Breast epithelium (tissue), 4 donors: ENCODE data around the gene GDF2. TPM values are rescaled to one million over a fixed set of nuclear protein-coding genes. Genes with fewer than 3 reads are reported as not detected.

Source experiments
- DNase-seq, 2 donors: peaks; one replicate each; pipeline ENCODE4 v3.0.0-alpha.2; 2019; ENCODE audit warnings: low spot score in 2 of 2
- H3K27ac ChIP-seq, 2 donors: fragments of 200-600 bp; sonication (generic) in 1 of 2; one replicate each; pipeline ENCODE4 v1.5.1; 2016 to 2019; ENCODE audit warnings: mild to moderate bottlenecking in 1 of 2
- H3K27me3 ChIP-seq, 2 donors: fragments of 200-600 bp; sonication (generic) in 1 of 2; one replicate each; pipeline versions ENCODE4 v1.5.1 to v1.6.0; 2017 to 2019; ENCODE audit warnings: control low read depth in 1 of 2, mild to moderate bottlenecking in 1 of 2
- H3K36me3 ChIP-seq: fragments of 200-600 bp; one replicate; pipeline ENCODE4 v1.5.1; 2019
- H3K4me1 ChIP-seq, 2 donors: fragments of 200-600 bp; sonication (generic); one replicate each; pipeline ENCODE4 v1.5.1; 2016 to 2019; ENCODE audit warnings: control low read depth in 1 of 2
- H3K4me3 ChIP-seq, 3 donors: fragments of 200-600 bp; sonication (generic); 1 replicate in 2 of 3; 2 replicates in 1 of 3; pipeline ENCODE4 v1.5.1; 2016 to 2019; ENCODE audit warnings: mild to moderate bottlenecking in 3 of 3, moderate library complexity in 2 of 3
- H3K9me3 ChIP-seq, 2 donors: fragments of 200-600 bp; sonication (generic) in 1 of 2; one replicate each; pipeline ENCODE4 v1.5.1; 2016 to 2019; ENCODE audit warnings: control low read depth in 1 of 2
- CTCF ChIP-seq, 3 donors: fragments of 450-650 bp; IDR thresholded peaks; one replicate each; pipeline ENCODE4 v1.5.1; 2016 to 2017; ENCODE audit warnings: antibody characterized with exemption in 3 of 3, mild to moderate bottlenecking in 3 of 3, moderate library complexity in 3 of 3
- POLR2A ChIP-seq: fragments of 450-650 bp; IDR thresholded peaks from one replicate; pipeline ENCODE4 v1.6.1; 2016; ENCODE audit warnings: antibody characterized with exemption, mild to moderate bottlenecking, moderate library complexity
- POLR2AphosphoS5 ChIP-seq, 3 donors: sonication (generic); formaldehyde crosslinking; IDR thresholded peaks; one replicate each; pipeline ENCODE4 v1.6.1; 2017; ENCODE audit warnings: antibody characterized with exemption in 3 of 3
- intact Hi-C: fragments of 100-400 bp; cut with DNase I; formaldehyde crosslinking; loops from one replicate; pipeline ENCODE4 v1.15.1; 2023; ENCODE audit warnings: low total_unique reads
- total RNA-seq, 3 donors: library from RNA; depleted of rRNA; stranded (reverse); fragments of >200 nt; gene quantifications; one replicate each; pipeline ENCODE4 v1.1.0, GENCODE V29; 2016

GDF2 gene
- total RNA-seq, 3 donors from 2014 or later, result not detected

GRCh38 chr10:47323087-47323486 lies 833 bp downstream of the GDF2 start:
- no peaks in the 10 kb centered on the region for H3K27me3 ChIP-seq
- no peak for DNase-seq
- H3K4me3 ChIP-seq, result no peak overlapping the region
- intact Hi-C loops, result no loop called here
- no peaks in the 10 kb centered on the region for H3K9me3 ChIP-seq
- H3K36me3 ChIP-seq, result no peaks in the 10 kb centered on the region
- H3K4me1 ChIP-seq, result no peaks in the 10 kb centered on the region
- TF ChIP-seq CTCF (IDR thresholded peaks at IDR 0.05) (no peak), POLR2A (no peak), POLR2AphosphoS5 (IDR thresholded peaks at IDR 0.05) (no peak)
- no peak overlapping the region for H3K27ac ChIP-seq

DNA sequence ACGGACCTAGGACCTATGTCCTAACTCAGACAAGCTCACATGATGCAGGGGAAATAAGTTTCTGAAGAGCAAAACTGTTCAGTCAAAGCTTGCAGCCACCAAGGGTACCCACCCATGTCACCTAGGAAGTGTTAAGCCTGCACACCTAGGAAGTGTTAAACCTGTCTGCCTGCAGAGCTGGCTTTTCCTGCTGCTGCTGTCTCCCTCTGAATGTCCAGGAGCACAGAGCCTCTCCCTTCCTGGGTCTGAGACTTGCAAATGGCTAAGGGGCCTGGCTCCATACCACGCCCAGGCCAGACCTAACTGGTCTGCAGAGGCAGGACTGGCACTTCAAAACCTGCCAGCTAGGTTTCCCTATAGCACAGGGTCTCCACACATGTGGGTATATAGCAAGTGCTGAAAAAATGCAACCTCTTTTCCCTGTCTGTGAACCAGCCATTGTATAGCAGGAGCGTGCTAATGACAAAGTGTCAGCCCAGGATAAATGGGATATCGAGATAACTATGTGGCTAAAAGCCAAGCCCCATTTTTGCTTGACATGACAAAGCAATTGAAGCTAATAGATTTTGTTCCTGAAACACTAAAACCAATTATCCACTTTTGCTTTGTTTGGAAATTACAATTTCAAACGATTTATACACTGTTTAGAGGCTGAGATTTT lies 1.5 kb downstream of the GDF2 start:
- Histone ChIP-seq H3K36me3 (no peaks in the 10 kb centered on the region), H3K4me3 (no peak overlapping the region), H3K27me3 (no peaks in the 10 kb centered on the region), H3K4me1 (no peaks in the 10 kb centered on the region), H3K9me3 (no peaks in the 10 kb centered on the region), H3K27ac (no peak overlapping the region)
- intact Hi-C loops, result no loop called here
- no peak for DNase-seq
- TF ChIP-seq POLR2A (no peak), POLR2AphosphoS5 (IDR thresholded peaks at IDR 0.05) (no peak), CTCF (IDR thresholded peaks at IDR 0.05) (no peak)

- Histone ChIP-seq H3K4me3 (no peak overlapping the region), H3K9me3 (no peaks in the 10 kb centered on the region), H3K27me3 (no peaks in the 10 kb centered on the region), H3K27ac (no peak overlapping the region), H3K4me1 (no peaks in the 10 kb centered on the region), H3K36me3 (no peaks in the 10 kb centered on the region)
- DNase-seq, result no peak
- TF ChIP-seq POLR2A (no peak), POLR2AphosphoS5 (IDR thresholded peaks at IDR 0.05) (no peak), CTCF (IDR thresholded peaks at IDR 0.05) (no peak)
- intact Hi-C loops, result no loop called here
Observed at GRCh38 chr10:47325303-47326291, 3.3 kb downstream of the GDF2 start.

DNA sequence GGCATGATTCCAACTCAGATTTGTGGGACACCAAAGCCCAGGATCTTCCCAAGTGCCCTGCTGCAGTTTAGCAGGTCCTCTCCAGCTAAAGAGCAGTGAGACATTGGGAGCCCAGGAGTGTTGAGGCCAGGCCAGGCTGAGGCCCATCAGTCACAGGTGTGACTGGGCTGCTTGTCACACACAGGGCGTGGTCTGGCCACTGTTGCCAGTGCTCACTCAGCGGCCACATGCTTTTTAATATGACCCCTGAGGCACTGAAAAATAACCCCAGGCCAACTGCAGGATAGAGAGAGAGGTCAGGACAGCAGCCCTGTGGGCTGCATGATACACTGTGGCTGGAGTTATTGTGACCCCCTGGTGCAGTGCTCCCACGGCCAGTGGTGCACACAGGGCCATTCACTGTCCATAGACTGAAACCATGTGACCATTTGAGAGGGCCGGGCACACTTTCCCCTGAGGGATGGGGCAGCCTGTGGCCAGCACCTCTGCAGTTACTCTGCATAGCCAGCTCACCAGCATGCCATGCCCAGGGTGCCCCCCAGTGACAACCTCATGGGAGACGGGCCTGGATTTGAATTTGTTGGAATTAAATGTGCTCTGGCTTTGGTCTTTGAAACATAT lies 4.2 kb downstream of the GDF2 start:
- no peaks in the 10 kb centered on the region for H3K36me3 ChIP-seq
- intact Hi-C loops, result no loop called here
- no peaks in the 10 kb centered on the region for H3K4me1 ChIP-seq
- no peak for DNase-seq
- H3K4me3 ChIP-seq, result no peak overlapping the region
- H3K9me3 ChIP-seq, result no peaks in the 10 kb centered on the region
- H3K27me3 ChIP-seq, result no peaks in the 10 kb centered on the region
- TF ChIP-seq CTCF (IDR thresholded peaks at IDR 0.05) (no peak), POLR2AphosphoS5 (IDR thresholded peaks at IDR 0.05) (no peak), POLR2A (no peak)
- no peak overlapping the region for H3K27ac ChIP-seq
